ENCODE data around the gene TLX2. TPM values are rescaled to one million over a fixed set of nuclear protein-coding genes. Genes with fewer than 3 reads are reported as not detected.

TLX2 gene
- total and polyA plus RNA-seq, 8 donors = 0.08 TPM; not detected in 6

DNA sequence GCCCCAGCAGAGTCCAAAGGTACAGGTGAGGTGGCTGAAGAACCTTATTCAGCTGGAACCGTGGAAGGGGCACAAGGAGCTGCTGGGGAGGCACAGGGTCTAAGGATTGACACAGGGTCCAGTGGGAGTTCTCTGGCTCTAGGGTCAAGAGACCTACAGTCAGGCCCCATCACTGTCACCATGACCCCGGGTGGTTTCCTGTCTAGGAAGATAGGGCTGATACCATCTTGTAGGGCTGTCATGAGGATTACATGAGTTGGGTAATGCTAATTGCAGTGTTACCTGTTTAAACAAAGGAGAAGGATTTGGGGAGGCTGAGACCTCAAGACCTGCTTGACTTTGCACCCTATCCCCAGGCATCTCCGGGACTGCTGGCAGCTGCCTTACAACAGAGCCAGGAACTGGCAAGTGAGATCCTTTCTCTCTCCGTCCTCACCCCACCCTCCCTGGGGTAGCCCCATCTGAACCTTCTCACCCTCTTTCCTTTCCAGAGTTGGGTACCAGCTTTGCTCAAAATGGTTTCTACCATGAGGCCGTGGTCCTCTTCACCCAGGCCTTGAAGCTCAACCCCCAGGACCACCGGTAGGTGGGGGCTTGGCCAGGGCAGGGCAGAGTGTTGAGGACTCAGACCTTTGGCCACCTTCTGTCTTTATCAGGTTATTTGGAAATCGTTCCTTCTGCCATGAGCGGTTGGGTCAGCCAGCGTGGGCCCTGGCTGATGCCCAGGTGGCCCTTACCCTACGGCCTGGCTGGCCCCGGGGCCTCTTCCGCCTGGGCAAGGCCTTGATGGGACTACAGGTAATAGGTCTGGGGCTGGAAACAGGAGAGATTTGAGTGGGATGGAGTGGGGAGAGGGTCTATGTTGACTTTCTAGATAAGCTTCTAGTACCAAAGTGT, 22.4 kb upstream of the TLX2 start:
- Histone ChIP-seq H3K4me1 (no peaks in the 10 kb centered on the region), H3K27me3 (peaks cover 0 to 4% of the 10 kb centered on the region in 2 donors), H3K4me3 (no peak overlapping the region), H3K36me3 (peaks cover 0 to 77% of the 10 kb centered on the region in 2 donors), H3K9me3 (no peaks in the 10 kb centered on the region), H3K27ac (no peak overlapping the region)
- DNase-seq (peak in 1 of 4 donors; percentile 38), ATAC-seq (no peak)
- TF ChIP-seq, protein P1, sequence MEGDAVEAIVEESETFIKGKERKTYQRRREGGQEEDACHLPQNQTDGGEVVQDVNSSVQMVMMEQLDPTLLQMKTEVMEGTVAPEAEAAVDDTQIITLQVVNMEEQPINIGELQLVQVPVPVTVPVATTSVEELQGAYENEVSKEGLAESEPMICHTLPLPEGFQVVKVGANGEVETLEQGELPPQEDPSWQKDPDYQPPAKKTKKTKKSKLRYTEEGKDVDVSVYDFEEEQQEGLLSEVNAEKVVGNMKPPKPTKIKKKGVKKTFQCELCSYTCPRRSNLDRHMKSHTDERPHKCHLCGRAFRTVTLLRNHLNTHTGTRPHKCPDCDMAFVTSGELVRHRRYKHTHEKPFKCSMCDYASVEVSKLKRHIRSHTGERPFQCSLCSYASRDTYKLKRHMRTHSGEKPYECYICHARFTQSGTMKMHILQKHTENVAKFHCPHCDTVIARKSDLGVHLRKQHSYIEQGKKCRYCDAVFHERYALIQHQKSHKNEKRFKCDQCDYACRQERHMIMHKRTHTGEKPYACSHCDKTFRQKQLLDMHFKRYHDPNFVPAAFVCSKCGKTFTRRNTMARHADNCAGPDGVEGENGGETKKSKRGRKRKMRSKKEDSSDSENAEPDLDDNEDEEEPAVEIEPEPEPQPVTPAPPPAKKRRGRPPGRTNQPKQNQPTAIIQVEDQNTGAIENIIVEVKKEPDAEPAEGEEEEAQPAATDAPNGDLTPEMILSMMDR (IDR thresholded peaks at IDR 0.05) = no peak
- intact Hi-C loops (cut with DNase I) = no loop called here

DNA sequence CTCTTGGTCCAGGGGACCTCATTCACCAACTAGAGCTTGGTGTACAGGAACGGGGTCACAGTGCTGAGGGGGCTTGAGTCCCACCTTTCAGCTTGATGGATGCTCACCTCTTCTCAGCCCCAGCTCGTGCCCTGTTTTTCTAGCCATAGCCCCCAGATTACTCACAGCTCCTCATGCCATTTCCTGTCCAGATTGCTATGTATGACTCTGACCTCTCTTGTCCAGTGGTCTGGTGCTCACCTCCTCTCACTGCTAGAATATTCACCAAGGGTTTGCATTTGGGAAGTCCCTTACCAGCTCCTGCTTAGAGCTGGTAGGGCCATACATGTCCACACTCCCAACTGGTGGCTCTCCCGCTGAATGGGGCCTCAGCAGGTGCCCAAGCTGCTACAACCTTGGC, 20.7 kb upstream of the TLX2 start:
- H3K9me3 ChIP-seq = no peaks in the 10 kb centered on the region
- peaks cover 0 to 60% of the 10 kb centered on the region in 2 donors for H3K36me3 ChIP-seq
- peaks cover 11 to 13% of the 10 kb centered on the region in 2 donors for H3K4me1 ChIP-seq
- peak in 1 of 4 donors; percentile 8 for DNase-seq
- intact Hi-C loops (cut with DNase I) = no loop called here
- no peak for ATAC-seq
- TF ChIP-seq, protein P1 (IDR thresholded peaks at IDR 0.05) = no peak
- H3K27ac ChIP-seq = no peak overlapping the region
- H3K27me3 ChIP-seq = peaks cover 14 to 20% of the 10 kb centered on the region in 2 donors
- H3K4me3 ChIP-seq = no peak overlapping the region

DNA sequence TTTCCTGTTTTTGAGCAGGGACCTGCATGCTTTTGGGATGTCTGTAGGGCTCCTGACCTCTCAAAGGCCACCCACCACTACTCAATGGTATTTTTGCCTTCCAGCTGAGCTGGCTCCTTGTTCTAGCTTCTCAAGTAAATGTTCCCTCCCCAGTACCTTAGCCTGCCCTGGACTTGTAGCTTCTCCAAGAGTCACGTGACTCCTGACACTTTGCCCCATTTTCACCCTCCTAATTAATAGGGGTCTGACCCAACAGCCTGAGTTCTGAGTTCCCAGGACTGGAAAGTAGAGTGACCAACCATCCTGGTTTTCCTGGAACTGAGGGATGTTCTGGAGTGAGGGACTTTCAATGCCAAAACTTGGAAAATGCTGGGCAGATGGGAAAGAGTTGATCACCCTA, 18.8 kb upstream of the TLX2 start:
- ATAC-seq (no peak), DNase-seq (no peak)
- H3K27ac ChIP-seq = no peak overlapping the region
- peaks cover 0 to 42% of the 10 kb centered on the region in 2 donors for H3K36me3 ChIP-seq
- TF ChIP-seq, protein P1 (IDR thresholded peaks at IDR 0.05) = no peak
- H3K4me3 ChIP-seq = no peak overlapping the region
- H3K27me3 ChIP-seq = peaks cover 30 to 39% of the 10 kb centered on the region in 2 donors
- H3K9me3 ChIP-seq = no peaks in the 10 kb centered on the region
- peaks cover 21 to 26% of the 10 kb centered on the region in 2 donors for H3K4me1 ChIP-seq
- intact Hi-C loops (cut with DNase I) = no loop called here

DNA sequence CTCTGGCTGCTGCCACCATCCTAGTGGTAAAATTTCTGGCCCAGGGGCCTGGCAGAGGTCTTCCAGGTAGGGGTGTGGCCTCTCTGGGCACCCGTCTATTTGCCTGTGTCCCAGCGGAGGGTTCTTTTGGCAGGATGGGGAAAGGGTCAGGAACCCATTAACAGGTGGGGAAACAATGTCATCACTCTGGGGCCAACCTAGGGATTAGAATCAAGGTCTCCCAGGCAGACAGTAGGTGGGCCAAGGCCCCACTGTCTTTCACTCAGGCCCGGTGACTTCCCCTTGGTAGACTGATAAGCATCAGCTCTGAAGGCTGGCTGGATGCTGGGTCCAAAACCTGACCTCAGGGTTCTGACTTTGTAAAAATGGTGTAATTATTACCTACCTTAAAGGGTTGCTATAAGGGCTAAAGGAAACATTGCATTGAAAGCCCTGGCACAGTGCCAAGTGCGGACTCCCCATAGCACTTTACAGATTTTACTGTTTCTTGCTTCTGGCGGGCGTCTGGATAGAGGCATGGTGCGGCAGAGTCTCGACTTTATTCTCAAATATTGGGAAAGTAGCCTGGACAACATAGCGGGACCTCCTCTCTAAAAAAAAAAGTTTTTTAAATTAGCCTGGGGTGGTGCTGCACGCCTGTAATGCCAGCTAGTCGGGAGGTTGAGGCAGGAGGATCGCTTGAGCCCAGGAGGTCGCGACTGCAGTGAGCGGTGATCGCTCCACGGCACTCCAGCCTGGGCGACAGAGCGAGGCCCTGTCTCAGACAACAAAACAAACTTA, 17.1 kb upstream of the TLX2 start:
- no peaks in the 10 kb centered on the region for H3K9me3 ChIP-seq
- TF ChIP-seq, protein P1 (IDR thresholded peaks at IDR 0.05) = no peak
- no peak for ATAC-seq
- peak overlapping the region; percentile 33 to 53 for H3K4me3 ChIP-seq
- peaks cover 30 to 57% of the 10 kb centered on the region in 2 donors for H3K27me3 ChIP-seq
- no peak overlapping the region for H3K27ac ChIP-seq
- H3K36me3 ChIP-seq = peaks cover 0 to 25% of the 10 kb centered on the region in 2 donors
- intact Hi-C loops (cut with DNase I) = no loop called here
- DNase-seq = peak in 1 of 4 donors; percentile 21
- peaks cover 21 to 34% of the 10 kb centered on the region in 2 donors for H3K4me1 ChIP-seq

All from left lung (tissue), 10 donors.